Ramos (cell line): ENCODE measurements around the gene RNF145.

Experiments used
- in situ Hi-C: fragments of 300-500 bp; cut with MboI; formaldehyde crosslinking; loops from one replicate; pipeline ENCODE4 v1.14.3; 2022; ENCODE audit warnings: low sequenced_read_pairs; ENCODE audit not compliant: unreplicated experiment

The RNF145 gene

GRCh38 chr5:159123700-159124099 lies 85.7 kb downstream of the RNF145 start:
- in situ Hi-C loops, result loop anchor here (25.0 kb wide), 2 partner anchors 586 to 736 kb away; no protein-coding TSS in a partner anchor

- in situ Hi-C loops, result loop anchor here (25.0 kb wide), 2 partner anchors 586 to 736 kb away; no protein-coding TSS in a partner anchor
Observed at GRCh38 chr5:159123189-159123588, 86.2 kb downstream of the RNF145 start.

GRCh38 chr5:159121061-159121460 lies 88.3 kb downstream of the RNF145 start:
- in situ Hi-C loops, result loop anchor here (25.0 kb wide), 2 partner anchors 584 to 734 kb away; no protein-coding TSS in a partner anchor

DNA sequence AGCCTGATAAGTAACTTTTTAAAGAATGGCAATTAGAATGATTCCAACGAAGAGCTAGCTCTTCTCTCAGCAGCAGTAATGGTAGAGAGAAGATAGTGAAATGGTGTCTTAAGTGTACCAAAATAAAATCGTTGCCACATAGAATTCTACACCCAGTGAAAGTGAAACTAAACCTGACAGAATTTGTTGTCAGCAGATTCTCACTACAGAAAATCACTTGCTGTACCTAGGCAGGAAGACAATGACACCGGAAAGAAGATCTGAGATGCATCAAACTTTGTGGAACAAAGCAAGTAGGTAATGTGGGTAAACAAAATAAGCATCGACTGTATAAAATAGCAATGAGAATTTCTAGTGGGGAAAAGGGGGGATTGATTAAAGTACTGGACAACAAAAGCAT lies 88.9 kb downstream of the RNF145 start:
- in situ Hi-C loops, result loop anchor here (25.0 kb wide), 2 partner anchors 583 to 733 kb away; no protein-coding TSS in a partner anchor

- in situ Hi-C loops, result loop anchor here (10.0 to 25.0 kb wide), 4 partner anchors 583 to 1305 kb away; no protein-coding TSS in a partner anchor
Observed at GRCh38 chr5:159119842-159120241, 89.5 kb downstream of the RNF145 start.

DNA sequence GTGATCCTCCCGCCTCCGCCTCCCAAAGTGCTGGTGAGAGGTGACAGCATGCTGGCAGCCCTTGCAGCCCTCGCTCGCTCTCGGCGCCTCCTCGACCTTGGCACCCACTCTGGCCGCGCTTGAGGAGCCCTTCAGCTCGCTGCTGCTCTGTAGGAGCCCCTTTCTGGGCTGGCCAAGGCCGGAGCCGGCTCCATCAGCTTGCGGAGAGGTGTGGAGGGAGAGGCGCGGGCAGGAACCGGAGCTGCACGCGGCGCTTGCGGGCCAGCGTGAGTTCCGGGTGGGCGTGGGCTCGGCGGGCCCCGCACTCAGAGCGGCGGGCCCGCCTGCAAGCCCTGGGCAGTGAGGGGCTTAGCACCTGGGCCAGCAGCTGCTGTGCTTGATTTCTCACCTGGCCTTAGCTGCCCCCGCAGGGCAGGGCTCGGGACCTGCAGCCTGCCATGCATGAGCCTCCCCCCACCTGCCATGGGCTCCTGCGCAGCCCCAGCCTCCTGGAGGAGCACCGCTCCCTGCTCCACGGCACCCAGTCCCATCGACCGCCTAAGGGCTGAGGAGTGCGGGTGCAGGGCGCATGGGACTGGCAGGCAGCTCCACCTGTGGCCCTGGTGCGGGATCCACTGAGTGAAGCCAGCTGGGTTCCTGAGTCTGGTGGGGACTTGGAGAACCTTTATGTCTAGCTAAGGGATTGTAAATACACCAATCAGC lies 90.2 kb downstream of the RNF145 start:
- in situ Hi-C loops, result loop anchor here (10.0 to 25.0 kb wide), 4 partner anchors 582 to 1304 kb away; no protein-coding TSS in a partner anchor

- in situ Hi-C loops, result loop anchor here (5.0 to 25.0 kb wide), 5 partner anchors 576 to 1299 kb away; no protein-coding TSS in a partner anchor
Observed at GRCh38 chr5:159113405-159113804, 95.9 kb downstream of the RNF145 start.

DNA sequence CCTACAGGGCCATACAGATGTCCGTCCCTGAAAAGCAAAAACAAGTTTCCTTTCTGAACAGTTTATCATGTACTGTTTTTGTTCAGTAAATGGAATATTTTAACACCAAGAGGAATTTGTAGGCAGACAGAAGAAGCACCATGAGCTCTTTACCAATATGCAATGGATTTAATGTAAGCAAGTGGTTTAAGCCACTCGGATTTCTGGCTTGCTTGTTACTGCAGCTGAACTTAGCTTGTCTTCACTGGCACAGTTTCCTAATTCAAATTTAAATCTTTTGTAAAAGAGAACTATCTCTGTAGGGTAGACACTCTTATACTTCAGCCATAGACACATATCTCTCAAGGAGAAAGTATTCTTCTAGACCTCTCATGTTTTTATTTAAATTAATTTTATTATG lies 96.9 kb downstream of the RNF145 start:
- in situ Hi-C loops, result loop anchor here (5.0 to 25.0 kb wide), 5 partner anchors 575 to 1298 kb away; no protein-coding TSS in a partner anchor
